Lower lobe of right lung (tissue), 2 donors: ENCODE measurements around the gene PHLPP1. TPM values are rescaled to one million over a fixed set of nuclear protein-coding genes. Genes with fewer than 3 reads are reported as not detected.
A peak's percentile ranks its signal among the peaks of the same experiment; 100 is the strongest.

Experiments used
- ATAC-seq, 2 donors: fragments of 200-7000 bp; cut with Tn5 transposase; one replicate each; pipeline ENCODE4 v1.9.1; 2020 to 2022; ENCODE audit warnings: mild to moderate bottlenecking in 2 of 2, moderate library complexity in 2 of 2
- DNase-seq: peaks from one replicate; pipeline ENCODE4 v3.0.0-alpha.2; 2020
- H3K27ac ChIP-seq: fragments of 200-600 bp; one replicate; pipeline ENCODE4 v1.8.0; 2022
- H3K27me3 ChIP-seq: fragments of 200-600 bp; one replicate; pipeline ENCODE4 v1.8.0; 2022; ENCODE audit warnings: low read depth
- H3K36me3 ChIP-seq: fragments of 200-600 bp; one replicate; pipeline ENCODE4 v1.8.0; 2022; ENCODE audit warnings: mild to moderate bottlenecking
- H3K4me1 ChIP-seq: fragments of 200-600 bp; one replicate; pipeline ENCODE4 v1.8.0; 2022
- H3K4me3 ChIP-seq: fragments of 200-600 bp; one replicate; pipeline ENCODE4 v1.8.0; 2022; ENCODE audit warnings: mild to moderate bottlenecking
- H3K9me3 ChIP-seq: fragments of 200-600 bp; one replicate; pipeline ENCODE4 v1.8.0; 2022
- CTCF ChIP-seq: fragments of 200-600 bp; IDR thresholded peaks from one replicate; pipeline ENCODE4 v1.8.0; 2022; ENCODE audit warnings: antibody characterized with exemption, mild to moderate bottlenecking
- intact Hi-C: fragments of 100-400 bp; cut with DNase I; formaldehyde crosslinking; loops from one replicate; pipeline ENCODE4 v1.11.0; 2022
- total RNA-seq: library from RNA; stranded (reverse); fragmentation: NEBNext Ultra II Directional; extraction: Animal tissue kit (Norgen Biotek cat#: 25700); gene quantifications from one replicate; pipeline ENCODE4 v1.2.1, GENCODE V29; 2021
- donor health status: DM: no; HTN: yes; CAD: no; lungs with severe emphysema.

Gene PHLPP1
- total RNA-seq, 1 donor from 2014 or later = 12.6 TPM

- Histone ChIP-seq H3K9me3 (no peaks in the 10 kb centered on the region), H3K36me3 (no peaks in the 10 kb centered on the region), H3K4me1 (no peaks in the 10 kb centered on the region), H3K4me3 (no peak overlapping the region), H3K27me3 (peaks cover 9% of the 10 kb centered on the region), H3K27ac (no peak overlapping the region)
- DNase-seq = no peak
- TF ChIP-seq CTCF = peak; percentile 74
- intact Hi-C loops = loop anchor here (10.0 kb wide), 1 partner anchor 309 kb away; no protein-coding TSS in a partner anchor
- peak; percentile 68 to 70 for ATAC-seq
Measured at GRCh38 chr18:63016270-63016669, 300.9 kb downstream of the PHLPP1 start.

GRCh38 chr18:63017076-63017475, 301.7 kb downstream of the PHLPP1 start:
- Histone ChIP-seq H3K27ac (no peak overlapping the region), H3K4me3 (no peak overlapping the region), H3K36me3 (no peaks in the 10 kb centered on the region), H3K27me3 (peaks cover 10% of the 10 kb centered on the region), H3K9me3 (no peaks in the 10 kb centered on the region), H3K4me1 (no peaks in the 10 kb centered on the region)
- no peak for TF ChIP-seq CTCF
- ATAC-seq (no peak), DNase-seq (no peak)
- intact Hi-C loops = loop anchor here (10.0 kb wide), 1 partner anchor 308 kb away; no protein-coding TSS in a partner anchor

- Histone ChIP-seq H3K9me3 (no peaks in the 10 kb centered on the region), H3K27ac (no peak overlapping the region), H3K27me3 (peaks cover 12% of the 10 kb centered on the region), H3K36me3 (no peaks in the 10 kb centered on the region), H3K4me3 (no peak overlapping the region), H3K4me1 (no peaks in the 10 kb centered on the region)
- ATAC-seq = no peak
- intact Hi-C loops = loop anchor here (10.0 kb wide), 1 partner anchor 307 kb away; no protein-coding TSS in a partner anchor
- DNase-seq = no peak
- TF ChIP-seq CTCF = no peak
Measured at GRCh38 chr18:63017977-63018376, 302.6 kb downstream of the PHLPP1 start.

- Histone ChIP-seq H3K36me3 (no peaks in the 10 kb centered on the region), H3K9me3 (no peaks in the 10 kb centered on the region), H3K27me3 (peaks cover 3% of the 10 kb centered on the region), H3K27ac (no peak overlapping the region), H3K4me3 (no peak overlapping the region), H3K4me1 (no peaks in the 10 kb centered on the region)
- peak; percentile 39 for TF ChIP-seq CTCF
- intact Hi-C loops = no loop called here
- DNase-seq (no peak), ATAC-seq (peak; percentile 21 to 39)
Measured at GRCh38 chr18:63022429-63023022, 307.2 kb downstream of the PHLPP1 start.

GRCh38 chr18:63025251-63026090, 310.1 kb downstream of the PHLPP1 start:
- H3K27me3 ChIP-seq = peaks cover 3% of the 10 kb centered on the region
- peak in 1 of 2 donors; percentile 35 for ATAC-seq
- no peaks in the 10 kb centered on the region for H3K9me3 ChIP-seq
- H3K36me3 ChIP-seq = no peaks in the 10 kb centered on the region
- intact Hi-C loops = no loop called here
- DNase-seq = no peak
- H3K4me3 ChIP-seq = no peak overlapping the region
- H3K4me1 ChIP-seq = no peaks in the 10 kb centered on the region
- no peak overlapping the region for H3K27ac ChIP-seq
- TF ChIP-seq CTCF = peak; percentile 15
